Astrocyte (in vitro differentiated cells and primary cell): ENCODE measurements around the gene TIMM44. TPM values are rescaled to one million over a fixed set of nuclear protein-coding genes. Genes with fewer than 3 reads are reported as not detected.

Experiments used
- DNase-seq: peaks from one replicate; pipeline ENCODE4 v3.0.0-alpha.2; 2010; ENCODE audit warnings: low read depth
- FAIRE-seq: peaks from 2 replicates; lab custom pipeline; 2011; peaks lifted over from hg19 to GRCh38; lab: Jason Lieb, UNC
- H2AFZ ChIP-seq: 2 replicates; pipeline ENCODE4 v1.6.0; 2012; ENCODE audit warnings: low read depth, low read length, inconsistent platforms
- H3K27ac ChIP-seq: 2 replicates; pipeline ENCODE4 v1.5.1; 2011; ENCODE audit warnings: low read depth, low read length, inconsistent platforms
- H3K27me3 ChIP-seq: 2 replicates; pipeline ENCODE4 v1.6.0; 2011; ENCODE audit warnings: low read length, inconsistent platforms; ENCODE audit not compliant: insufficient read depth
- H3K36me3 ChIP-seq: 2 replicates; pipeline ENCODE4 v1.5.1; 2011; ENCODE audit warnings: low read length, inconsistent platforms; ENCODE audit not compliant: insufficient read depth
- H3K4me1 ChIP-seq: 2 replicates; pipeline ENCODE4 v1.5.1; 2011; ENCODE audit warnings: low read length, inconsistent platforms; ENCODE audit not compliant: insufficient read depth
- H3K4me2 ChIP-seq: 2 replicates; pipeline ENCODE4 v1.6.0; 2012; ENCODE audit warnings: low read length, inconsistent platforms
- H3K4me3 ChIP-seq: 2 replicates; pipeline ENCODE4 v1.5.1; 2011; ENCODE audit warnings: low read depth, mild to moderate bottlenecking, low read length, inconsistent platforms; ENCODE audit not compliant: insufficient read depth
- H3K79me2 ChIP-seq: 2 replicates; pipeline ENCODE4 v1.6.0; 2012; ENCODE audit warnings: mild to moderate bottlenecking, low read length, inconsistent platforms; ENCODE audit not compliant: insufficient read depth
- H3K9ac ChIP-seq: 2 replicates; pipeline ENCODE4 v1.6.0; 2012; ENCODE audit warnings: mild to moderate bottlenecking, low read length, inconsistent platforms
- H3K9me3 ChIP-seq: 2 replicates; pipeline ENCODE4 v1.5.1; 2012; ENCODE audit warnings: low read depth, mild to moderate bottlenecking, low read length, inconsistent platforms; ENCODE audit not compliant: insufficient read depth
- H4K20me1 ChIP-seq: 2 replicates; pipeline ENCODE4 v1.6.0; 2012; ENCODE audit warnings: low read length, inconsistent platforms; ENCODE audit not compliant: insufficient read depth
- H3K27ac Mint-ChIP-seq: one replicate; pipeline ENCODE4 v1.8.0; 2021; ENCODE audit warnings: mild to moderate bottlenecking, mixed read lengths; ENCODE audit not compliant: unreplicated experiment
- H3K27me3 Mint-ChIP-seq: one replicate; pipeline ENCODE4 v1.8.0; 2021; ENCODE audit warnings: low read depth, mixed read lengths; ENCODE audit not compliant: unreplicated experiment
- H3K36me3 Mint-ChIP-seq: one replicate; pipeline ENCODE4 v1.8.0; 2021; ENCODE audit warnings: low read depth, mixed read lengths; ENCODE audit not compliant: unreplicated experiment
- H3K4me1 Mint-ChIP-seq: one replicate; pipeline ENCODE4 v1.8.0; 2021; ENCODE audit warnings: low read depth, mixed read lengths; ENCODE audit not compliant: unreplicated experiment
- H3K4me3 Mint-ChIP-seq: one replicate; pipeline ENCODE4 v1.8.0; 2021; ENCODE audit warnings: mild to moderate bottlenecking, moderate library complexity, mixed read lengths; ENCODE audit not compliant: unreplicated experiment
- H3K9me3 Mint-ChIP-seq: one replicate; pipeline ENCODE4 v1.8.0; 2021; ENCODE audit warnings: mild to moderate bottlenecking, mixed read lengths; ENCODE audit not compliant: unreplicated experiment
- CTCF ChIP-seq: IDR thresholded peaks from 2 replicates; pipeline ENCODE4 v1.5.1; 2011; ENCODE audit warnings: low read depth, mild to moderate bottlenecking, inconsistent platforms, low read length, moderate library complexity; ENCODE audit not compliant: insufficient read depth
- EZH2 ChIP-seq: IDR thresholded peaks from 2 replicates; pipeline ENCODE4 v1.6.1; 2012; ENCODE audit warnings: mild to moderate bottlenecking, low read length, inconsistent platforms; ENCODE audit not compliant: insufficient read depth
- total RNA-seq: library from RNA; stranded (reverse); gene quantifications from 2 replicates; pipeline ENCODE4 v1.2.1, GENCODE V29; 2021

TIMM44 gene
- total RNA-seq, 1 donor from 2014 or later, result 71.1 TPM

GRCh38 chr19:7915250-7916102 lies 28.0 kb downstream of the TIMM44 start:
- H3K4me3 ChIP-seq, result no peak overlapping the region
- no peaks in the 10 kb centered on the region for H3K79me2 ChIP-seq
- H4K20me1 ChIP-seq, result peaks cover 9% of the 10 kb centered on the region
- H3K27me3 ChIP-seq, result peaks cover 22% of the 10 kb centered on the region
- Mint-ChIP-seq H3K36me3 (peaks cover 3% of the 10 kb centered on the region), H3K9me3 (no peaks in the 10 kb centered on the region), H3K27me3 (peaks cover 13% of the 10 kb centered on the region), H3K4me1 (peaks cover 3% of the 10 kb centered on the region), H3K27ac (no peak overlapping the region), H3K4me3 (peak overlapping the region; percentile 25)
- no peak for DNase-seq
- peaks cover 20% of the 10 kb centered on the region for H3K4me1 ChIP-seq
- no peak overlapping the region for H2AFZ ChIP-seq
- no peak for FAIRE-seq
- H3K4me2 ChIP-seq, result peak overlapping the region; percentile 78
- H3K9me3 ChIP-seq, result no peaks in the 10 kb centered on the region
- no peak overlapping the region for H3K9ac ChIP-seq
- no peak overlapping the region for H3K27ac ChIP-seq
- no peaks in the 10 kb centered on the region for H3K36me3 ChIP-seq
- TF ChIP-seq CTCF (no peak), EZH2 (no peak)

- Histone ChIP-seq H3K79me2 (no peaks in the 10 kb centered on the region), H3K4me1 (peaks cover 16% of the 10 kb centered on the region), H4K20me1 (peaks cover 9% of the 10 kb centered on the region), H3K9ac (no peak within 1 kb of the TSS), H3K9me3 (no peaks in the 10 kb centered on the region), H3K27me3 (peaks cover 22% of the 10 kb centered on the region), H3K36me3 (no peaks in the 10 kb centered on the region), H2AFZ (no peak within 1 kb of the TSS), H3K27ac (no peak within 1 kb of the TSS), H3K4me2 (no peak within 1 kb of the TSS), H3K4me3 (no peak within 1 kb of the TSS)
- TF ChIP-seq CTCF (no peak), EZH2 (no peak)
- Mint-ChIP-seq H3K9me3 (no peaks in the 10 kb centered on the region), H3K4me1 (peaks cover under 1% of the 10 kb centered on the region), H3K27me3 (peaks cover 13% of the 10 kb centered on the region), H3K36me3 (peaks cover 3% of the 10 kb centered on the region), H3K4me3 (peak within 1 kb of the TSS; percentile 25), H3K27ac (peak within 1 kb of the TSS; percentile 18)
- FAIRE-seq (no peak), DNase-seq (no peak)
Measured at GRCh38 chr19:7914598-7915045, 28.8 kb downstream of the TIMM44 start, which contains the start of gene TGFBR3L. Gene TGFBR3L, plus strand, starts transcription at chr19:7914830.

GRCh38 chr19:7914099-7914498 lies 29.4 kb downstream of the TIMM44 start:
- no peak overlapping the region for H3K4me2 ChIP-seq
- TF ChIP-seq EZH2, result no peak
- no peak for TF ChIP-seq CTCF
- Mint-ChIP-seq H3K4me1 (no peaks in the 10 kb centered on the region), H3K27ac (no peak overlapping the region), H3K9me3 (no peaks in the 10 kb centered on the region), H3K4me3 (no peak overlapping the region), H3K36me3 (peaks cover 3% of the 10 kb centered on the region), H3K27me3 (peaks cover 13% of the 10 kb centered on the region)
- peaks cover 14% of the 10 kb centered on the region for H3K4me1 ChIP-seq
- no peak overlapping the region for H2AFZ ChIP-seq
- DNase-seq (no peak), FAIRE-seq (no peak)
- no peak overlapping the region for H3K4me3 ChIP-seq
- no peaks in the 10 kb centered on the region for H3K9me3 ChIP-seq
- peaks cover 22% of the 10 kb centered on the region for H3K27me3 ChIP-seq
- no peaks in the 10 kb centered on the region for H3K79me2 ChIP-seq
- no peak overlapping the region for H3K27ac ChIP-seq
- peaks cover 13% of the 10 kb centered on the region for H4K20me1 ChIP-seq
- no peak overlapping the region for H3K9ac ChIP-seq
- no peaks in the 10 kb centered on the region for H3K36me3 ChIP-seq
